Left renal pelvis (tissue), 4 donors: Measurements from ENCODE around the gene ZFAND2B. TPM values are rescaled to one million over a fixed set of nuclear protein-coding genes. Genes with fewer than 3 reads are reported as not detected.
"Not testable (repeated sequence)": the region's sequence is repeated elsewhere in the genome, so short reads cannot be mapped to it uniquely, and the experiment has no call there.

Experiments used
- DNase-seq, 4 donors: peaks; one replicate each; pipeline ENCODE4 v3.0.0-alpha.2; 2013; ENCODE audit warnings: low read depth in 4 of 4, low spot score in 3 of 4
- polyA plus RNA-seq, 4 donors: library from polyadenylated mRNA; unstranded; fragments of 120-200 nt; gene quantifications; one replicate each; pipeline ENCODE4 v1.2.1, GENCODE V29; 2013; ENCODE audit not compliant: insufficient read length in 4 of 4

The ZFAND2B gene
- polyA plus RNA-seq, 4 donors: 25.0 to 49.3 (median 35.7) TPM

- peak in 1 of 4 donors; percentile 15 for DNase-seq
Observed at GRCh38 chr2:219175928-219176817, 30.4 kb upstream of the ZFAND2B start.

- DNase-seq: peak in 2 of 4 donors; percentile 58 to 69
Observed at GRCh38 chr2:219176818-219177551, 29.6 kb upstream of the ZFAND2B start, which contains the start of gene CNPPD1. Gene CNPPD1, minus strand, starts transcription at chr2:219176925. Its CDS starts 97 bp downstream, at chr2:219176828.

GRCh38 chr2:219177552-219178376 is 28.8 kb upstream of the ZFAND2B start, which contains the start of gene RETREG2:
Gene RETREG2, plus strand, starts transcription at chr2:219178275. Its CDS starts 78 bp downstream, at chr2:219178353.
- peak in 2 of 4 donors; percentile 75 for DNase-seq

DNA sequence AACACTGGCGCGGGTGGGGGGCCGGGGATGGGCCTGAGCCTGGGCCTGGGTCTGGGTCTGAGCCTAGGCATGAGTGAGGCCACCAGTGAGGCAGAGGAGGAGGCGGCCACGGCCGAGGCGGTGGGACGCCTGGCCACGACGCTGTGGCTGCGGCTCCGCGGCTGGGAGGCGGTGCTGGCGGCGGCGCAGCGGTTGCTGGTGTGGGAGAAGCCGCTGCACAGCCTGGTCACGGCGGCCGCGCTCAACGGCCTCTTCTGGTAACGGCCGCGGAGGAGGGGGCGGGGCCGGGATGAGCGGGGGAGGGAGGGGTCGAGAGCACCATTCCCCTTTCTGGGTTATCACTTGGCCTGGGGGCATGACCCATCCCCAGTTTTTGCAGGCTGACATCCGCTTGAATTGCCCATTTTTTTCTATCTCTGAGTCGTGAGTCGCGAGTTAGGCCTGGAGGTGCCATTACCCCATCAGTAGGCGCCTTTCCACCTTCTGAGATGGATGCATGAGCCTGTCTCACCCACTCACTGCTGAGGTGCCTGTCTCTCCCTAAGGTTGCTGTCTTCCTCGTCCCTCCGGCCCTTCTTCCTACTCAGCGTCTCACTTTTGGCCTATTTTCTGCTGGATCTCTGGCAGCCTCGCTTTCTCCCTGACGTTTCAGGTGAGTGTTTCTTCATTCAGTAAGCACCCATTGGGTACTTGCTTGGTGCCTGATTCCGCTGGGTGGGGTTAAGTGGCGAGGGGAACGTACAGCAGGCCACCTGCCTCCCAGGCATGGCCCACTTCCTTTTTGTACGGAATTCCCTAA is 28.0 kb upstream of the ZFAND2B start:
- no peak for DNase-seq

- DNase-seq: no peak
Observed at GRCh38 chr2:219179601-219180465, 26.7 kb upstream of the ZFAND2B start.

- no peak for DNase-seq
Observed at GRCh38 chr2:219180961-219181360, 25.6 kb upstream of the ZFAND2B start.

- no peak for DNase-seq
Observed at GRCh38 chr2:219181531-219181930, 25.1 kb upstream of the ZFAND2B start.

DNA sequence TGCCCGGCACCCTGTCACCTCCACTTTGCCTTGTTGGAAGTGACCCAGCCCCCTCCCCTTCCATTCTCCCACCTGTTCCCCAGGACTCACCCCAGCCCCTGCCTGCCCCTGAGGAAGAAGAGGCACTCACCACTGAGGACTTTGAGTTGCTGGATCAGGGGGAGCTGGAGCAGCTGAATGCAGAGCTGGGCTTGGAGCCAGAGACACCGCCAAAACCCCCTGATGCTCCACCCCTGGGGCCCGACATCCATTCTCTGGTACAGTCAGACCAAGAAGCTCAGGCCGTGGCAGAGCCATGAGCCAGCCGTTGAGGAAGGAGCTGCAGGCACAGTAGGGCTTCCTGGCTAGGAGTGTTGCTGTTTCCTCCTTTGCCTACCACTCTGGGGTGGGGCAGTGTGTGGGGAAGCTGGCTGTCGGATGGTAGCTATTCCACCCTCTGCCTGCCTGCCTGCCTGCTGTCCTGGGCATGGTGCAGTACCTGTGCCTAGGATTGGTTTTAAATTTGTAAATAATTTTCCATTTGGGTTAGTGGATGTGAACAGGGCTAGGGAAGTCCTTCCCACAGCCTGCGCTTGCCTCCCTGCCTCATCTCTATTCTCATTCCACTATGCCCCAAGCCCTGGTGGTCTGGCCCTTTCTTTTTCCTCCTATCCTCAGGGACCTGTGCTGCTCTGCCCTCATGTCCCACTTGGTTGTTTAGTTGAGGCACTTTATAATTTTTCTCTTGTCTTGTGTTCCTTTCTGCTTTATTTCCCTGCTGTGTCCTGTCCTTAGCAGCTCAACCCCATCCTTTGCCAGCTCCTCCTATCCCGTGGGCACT is 24.0 kb upstream of the ZFAND2B start:
- no peak for DNase-seq

GRCh38 chr2:219183151-219183772 is 23.3 kb upstream of the ZFAND2B start:
- no peak for DNase-seq

DNA sequence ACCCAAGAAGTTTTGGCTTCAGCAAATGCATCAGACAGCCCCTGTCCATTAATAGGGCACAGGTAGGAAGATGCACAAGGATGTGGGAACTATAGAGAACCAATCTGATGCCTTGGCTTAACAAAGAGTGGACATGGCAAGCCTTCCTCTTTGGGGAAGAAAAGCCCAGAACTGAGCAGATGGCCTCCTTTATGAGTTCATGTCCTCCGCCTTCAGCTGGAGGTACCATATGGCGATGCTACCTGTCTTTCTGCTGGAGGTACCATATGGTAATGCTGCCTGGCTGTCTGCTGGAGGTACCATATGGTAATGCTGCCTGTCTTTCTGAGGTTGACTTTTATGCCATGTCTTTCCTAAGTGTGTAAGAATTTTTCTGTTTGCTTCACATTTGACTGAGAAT is 22.5 kb upstream of the ZFAND2B start:
- no peak for DNase-seq

DNA sequence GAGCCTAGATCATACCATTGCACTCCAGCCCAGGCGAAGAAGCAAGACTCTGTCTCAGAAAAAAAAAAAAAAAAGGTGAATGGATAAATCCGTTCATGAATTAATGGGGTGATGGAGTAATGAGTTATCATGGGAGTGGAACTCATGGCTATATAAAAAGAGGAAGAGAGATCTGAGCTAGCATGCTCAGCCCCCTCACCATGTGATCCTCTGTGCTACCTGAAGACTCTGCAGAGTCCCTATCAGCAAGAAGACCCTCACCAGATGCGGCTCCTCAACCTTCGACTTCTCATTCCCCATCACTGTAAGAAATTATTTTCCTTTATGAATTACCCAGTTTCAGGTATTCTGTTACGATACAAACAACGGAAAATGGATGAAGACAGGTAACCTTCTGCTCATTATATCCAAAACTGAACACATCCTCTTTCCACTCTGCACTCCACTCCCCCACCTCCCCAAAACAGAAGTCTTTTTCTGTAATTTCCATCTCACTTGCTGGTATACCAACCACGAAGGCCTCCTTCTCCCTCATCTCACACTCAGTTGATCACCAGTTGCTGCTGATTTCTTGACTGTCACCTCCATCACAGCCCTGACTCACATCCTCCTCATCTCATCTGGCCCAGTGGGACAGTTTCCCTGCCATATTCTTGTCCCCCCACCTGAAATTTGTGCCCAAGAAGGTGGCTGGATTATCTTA is 19.7 kb upstream of the ZFAND2B start:
- DNase-seq: no peak

DNA sequence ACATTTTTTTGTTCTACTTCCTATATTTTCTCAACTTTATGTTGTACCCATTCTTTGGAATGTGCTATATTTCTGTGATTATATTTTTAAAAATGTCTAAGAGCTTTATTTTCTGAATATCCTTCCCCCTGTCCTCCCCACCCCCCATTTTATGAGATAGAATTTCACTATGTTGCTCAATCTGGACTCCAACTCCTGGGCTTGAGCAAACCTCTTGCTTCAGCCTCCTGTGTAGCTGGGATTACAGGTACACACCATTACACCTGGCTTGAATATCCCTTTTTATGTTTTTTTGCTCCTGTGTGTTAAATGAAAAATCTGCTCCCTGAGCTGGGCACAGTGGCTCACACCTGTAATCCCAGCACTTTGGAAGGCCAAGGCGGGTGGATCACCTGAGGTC is 9.2 kb upstream of the ZFAND2B start:
- no peak for DNase-seq

DNA sequence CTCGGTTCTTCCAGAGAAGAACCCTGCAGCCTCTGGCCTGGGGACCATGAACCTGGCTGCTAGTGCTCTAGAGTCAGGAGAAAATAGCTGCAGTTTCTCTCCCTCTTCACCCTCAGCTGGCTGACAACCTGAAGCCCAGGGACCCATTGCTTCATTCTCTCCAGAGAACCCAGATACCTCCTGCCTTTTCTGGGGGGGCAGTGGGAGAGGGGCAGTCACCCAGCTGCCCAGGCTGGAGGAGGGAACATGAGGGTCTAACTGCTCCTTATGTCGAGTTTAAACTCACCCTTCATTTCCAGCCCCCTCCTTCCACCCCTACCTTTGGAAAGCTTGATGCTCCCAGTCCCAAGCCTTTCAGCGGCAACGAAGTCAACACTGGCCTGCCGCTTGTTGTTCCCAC is 7.6 kb upstream of the ZFAND2B start:
- DNase-seq: no peak

DNA sequence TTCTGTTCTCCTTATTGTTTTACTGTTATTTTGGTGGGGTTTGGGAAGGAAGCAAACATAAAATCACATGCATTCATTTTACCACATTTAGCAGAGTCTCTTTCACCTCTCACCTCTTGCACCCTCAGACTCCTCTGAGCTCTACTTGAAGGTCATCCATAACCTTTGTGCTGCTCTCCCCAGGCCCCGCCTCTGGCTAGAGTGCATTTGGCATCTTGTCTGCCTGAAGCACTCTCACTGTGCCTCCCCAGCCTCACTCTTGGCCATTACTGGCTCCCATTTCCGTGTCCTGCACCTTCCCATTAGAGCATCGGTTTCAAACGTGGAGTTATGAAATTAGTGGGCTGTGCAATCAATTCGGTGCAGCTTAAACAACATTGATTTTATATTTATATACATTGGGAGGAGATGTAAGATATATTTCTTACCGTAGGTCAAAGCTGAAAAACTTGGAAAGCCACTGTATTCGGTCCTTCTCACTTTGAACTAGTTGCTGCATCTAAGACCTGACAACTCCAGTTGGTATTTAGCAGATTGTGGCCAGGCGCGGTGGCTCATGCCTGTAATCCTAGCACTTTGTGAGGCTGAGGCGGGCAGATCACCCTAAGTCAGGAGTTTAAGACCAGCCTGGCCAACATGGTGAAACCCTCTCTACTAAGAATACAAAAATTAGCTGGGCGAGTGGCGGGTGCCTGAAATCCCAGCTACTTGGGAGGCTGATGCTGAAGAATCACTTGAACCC is 6.9 kb upstream of the ZFAND2B start:
- no peak for DNase-seq

- not testable (repeated sequence) for DNase-seq
Observed at GRCh38 chr2:219200502-219201326, 5.9 kb upstream of the ZFAND2B start.
